ENCODE data around the gene ALOX15B. TPM values are rescaled to one million over a fixed set of nuclear protein-coding genes. Genes with fewer than 3 reads are reported as not detected.
A peak's percentile ranks its signal among the peaks of the same experiment; 100 is the strongest.

Gene ALOX15B
- total and polyA plus RNA-seq, 2 of the 13 experiments (the other 11 are each of a cell fraction or from before 2014, with no cell fraction given), result not detected

DNA sequence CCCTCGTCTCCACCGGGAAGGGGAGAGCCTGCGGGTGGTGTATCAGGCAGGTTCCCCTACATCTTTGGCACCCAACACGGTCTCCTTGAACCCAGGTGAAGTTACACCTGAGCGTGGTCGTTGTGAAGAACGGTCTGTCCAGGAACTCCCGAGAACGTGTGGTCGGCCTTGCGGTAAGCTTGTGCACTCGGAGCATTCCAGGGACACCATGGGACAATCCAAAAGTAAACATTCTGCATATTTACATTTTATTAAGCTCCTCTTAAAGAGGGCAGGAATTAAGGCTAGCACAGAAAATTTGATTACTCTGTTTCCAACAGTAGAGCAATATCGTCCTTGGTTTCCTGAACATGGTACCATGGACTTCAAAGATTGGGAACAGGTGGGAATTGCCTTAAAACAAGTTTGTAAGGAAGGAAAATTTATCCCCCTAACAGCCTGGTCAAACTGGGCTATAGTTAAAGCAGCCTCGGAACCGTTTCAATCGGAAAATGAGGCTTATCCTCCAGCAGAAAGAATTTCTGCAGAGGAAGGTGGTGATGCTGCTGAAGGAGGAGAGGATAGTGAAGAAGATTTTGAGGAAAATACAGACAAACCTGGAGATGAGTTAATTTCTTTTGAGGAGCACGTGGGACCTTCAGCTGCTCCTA, 18.2 kb downstream of the ALOX15B start (continued):
- TF ChIP-seq, protein P1, sequence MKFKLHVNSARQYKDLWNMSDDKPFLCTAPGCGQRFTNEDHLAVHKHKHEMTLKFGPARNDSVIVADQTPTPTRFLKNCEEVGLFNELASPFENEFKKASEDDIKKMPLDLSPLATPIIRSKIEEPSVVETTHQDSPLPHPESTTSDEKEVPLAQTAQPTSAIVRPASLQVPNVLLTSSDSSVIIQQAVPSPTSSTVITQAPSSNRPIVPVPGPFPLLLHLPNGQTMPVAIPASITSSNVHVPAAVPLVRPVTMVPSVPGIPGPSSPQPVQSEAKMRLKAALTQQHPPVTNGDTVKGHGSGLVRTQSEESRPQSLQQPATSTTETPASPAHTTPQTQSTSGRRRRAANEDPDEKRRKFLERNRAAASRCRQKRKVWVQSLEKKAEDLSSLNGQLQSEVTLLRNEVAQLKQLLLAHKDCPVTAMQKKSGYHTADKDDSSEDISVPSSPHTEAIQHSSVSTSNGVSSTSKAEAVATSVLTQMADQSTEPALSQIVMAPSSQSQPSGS (CRISPR knock-in tag; IDR thresholded peaks at IDR 0.05), result no peak
- TF ChIP-seq ZEB1 (IDR thresholded peaks at IDR 0.05; ENCODE audit: insufficient replicate concordance, low read depth) (peak; percentile 84), BORCS8-MEF2B (CRISPR knock-in tag; IDR thresholded peaks at IDR 0.05) (no peak), ZNF468 (CRISPR knock-in tag; IDR thresholded peaks at IDR 0.05) (no peak), ZNF451 (CRISPR knock-in tag; IDR thresholded peaks at IDR 0.05) (0 out of 2 replicates have a peak, but pooled peaks have one; percentile 49), HBP1 (CRISPR knock-in tag; IDR thresholded peaks at IDR 0.05; ENCODE audit: low read depth) (0 out of 2 replicates have a peak, but pooled peaks have one; percentile 26), TOE1 (CRISPR knock-in tag; IDR thresholded peaks at IDR 0.05) (no peak), HMGXB4 (CRISPR knock-in tag; IDR thresholded peaks at IDR 0.05; ENCODE audit: borderline replicate concordance in 1 of 2, low read depth in 1 of 2) (0 out of 4 replicates have a peak, but pooled peaks of 1 of the 2 experiments have one; percentile 6), KMT2B (CRISPR knock-in tag; IDR thresholded peaks at IDR 0.05) (peak; percentile 1; the same call in 1 of the 2 replicates), SIN3A (IDR thresholded peaks at IDR 0.05; ENCODE audit: borderline replicate concordance, low read depth, low read length) (no peak)
- TF ChIP-seq, protein P2, sequence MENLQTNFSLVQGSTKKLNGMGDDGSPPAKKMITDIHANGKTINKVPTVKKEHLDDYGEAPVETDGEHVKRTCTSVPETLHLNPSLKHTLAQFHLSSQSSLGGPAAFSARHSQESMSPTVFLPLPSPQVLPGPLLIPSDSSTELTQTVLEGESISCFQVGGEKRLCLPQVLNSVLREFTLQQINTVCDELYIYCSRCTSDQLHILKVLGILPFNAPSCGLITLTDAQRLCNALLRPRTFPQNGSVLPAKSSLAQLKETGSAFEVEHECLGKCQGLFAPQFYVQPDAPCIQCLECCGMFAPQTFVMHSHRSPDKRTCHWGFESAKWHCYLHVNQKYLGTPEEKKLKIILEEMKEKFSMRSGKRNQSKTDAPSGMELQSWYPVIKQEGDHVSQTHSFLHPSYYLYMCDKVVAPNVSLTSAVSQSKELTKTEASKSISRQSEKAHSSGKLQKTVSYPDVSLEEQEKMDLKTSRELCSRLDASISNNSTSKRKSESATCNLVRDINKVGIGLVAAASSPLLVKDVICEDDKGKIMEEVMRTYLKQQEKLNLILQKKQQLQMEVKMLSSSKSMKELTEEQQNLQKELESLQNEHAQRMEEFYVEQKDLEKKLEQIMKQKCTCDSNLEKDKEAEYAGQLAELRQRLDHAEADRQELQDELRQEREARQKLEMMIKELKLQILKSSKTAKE (CRISPR knock-in tag; IDR thresholded peaks at IDR 0.05; ENCODE audit: borderline replicate concordance), result 0 out of 2 replicates have a peak, but pooled peaks have one; percentile 7
- TF ChIP-seq, protein P3, sequence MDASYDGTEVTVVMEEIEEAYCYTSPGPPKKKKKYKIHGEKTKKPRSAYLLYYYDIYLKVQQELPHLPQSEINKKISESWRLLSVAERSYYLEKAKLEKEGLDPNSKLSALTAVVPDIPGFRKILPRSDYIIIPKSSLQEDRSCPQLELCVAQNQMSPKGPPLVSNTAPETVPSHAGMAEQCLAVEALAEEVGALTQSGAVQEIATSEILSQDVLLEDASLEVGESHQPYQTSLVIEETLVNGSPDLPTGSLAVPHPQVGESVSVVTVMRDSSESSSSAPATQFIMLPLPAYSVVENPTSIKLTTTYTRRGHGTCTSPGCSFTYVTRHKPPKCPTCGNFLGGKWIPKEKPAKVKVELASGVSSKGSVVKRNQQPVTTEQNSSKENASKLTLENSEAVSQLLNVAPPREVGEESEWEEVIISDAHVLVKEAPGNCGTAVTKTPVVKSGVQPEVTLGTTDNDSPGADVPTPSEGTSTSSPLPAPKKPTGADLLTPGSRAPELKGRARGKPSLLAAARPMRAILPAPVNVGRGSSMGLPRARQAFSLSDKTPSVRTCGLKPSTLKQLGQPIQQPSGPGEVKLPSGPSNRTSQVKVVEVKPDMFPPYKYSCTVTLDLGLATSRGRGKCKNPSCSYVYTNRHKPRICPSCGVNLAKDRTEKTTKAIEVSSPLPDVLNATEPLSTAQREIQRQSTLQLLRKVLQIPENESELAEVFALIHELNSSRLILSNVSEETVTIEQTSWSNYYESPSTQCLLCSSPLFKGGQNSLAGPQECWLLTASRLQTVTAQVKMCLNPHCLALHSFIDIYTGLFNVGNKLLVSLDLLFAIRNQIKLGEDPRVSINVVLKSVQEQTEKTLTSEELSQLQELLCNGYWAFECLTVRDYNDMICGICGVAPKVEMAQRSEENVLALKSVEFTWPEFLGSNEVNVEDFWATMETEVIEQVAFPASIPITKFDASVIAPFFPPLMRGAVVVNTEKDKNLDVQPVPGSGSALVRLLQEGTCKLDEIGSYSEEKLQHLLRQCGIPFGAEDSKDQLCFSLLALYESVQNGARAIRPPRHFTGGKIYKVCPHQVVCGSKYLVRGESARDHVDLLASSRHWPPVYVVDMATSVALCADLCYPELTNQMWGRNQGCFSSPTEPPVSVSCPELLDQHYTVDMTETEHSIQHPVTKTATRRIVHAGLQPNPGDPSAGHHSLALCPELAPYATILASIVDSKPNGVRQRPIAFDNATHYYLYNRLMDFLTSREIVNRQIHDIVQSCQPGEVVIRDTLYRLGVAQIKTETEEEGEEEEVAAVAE (CRISPR knock-in tag; IDR thresholded peaks at IDR 0.05; ENCODE audit: borderline replicate concordance), result no peak
